Fibroblast of lung (primary cell): Measurements from ENCODE around the gene DNAJC3. TPM values are rescaled to one million over a fixed set of nuclear protein-coding genes. Genes with fewer than 3 reads are reported as not detected.

ENCODE experiments used
- DNase-seq, 2 donors: peaks; one replicate each; pipeline versions ENCODE4 v3.0.0 to v3.0.0-alpha.2; 2010; ENCODE audit warnings: low read depth in 2 of 2
- H2AFZ ChIP-seq: 2 replicates; pipeline ENCODE4 v1.5.1; 2012; ENCODE audit warnings: low read length, control low read depth, inconsistent platforms
- H3K27ac ChIP-seq: 2 replicates; pipeline ENCODE4 v1.5.1; 2011; ENCODE audit warnings: low read length, control low read depth; ENCODE audit not compliant: insufficient read depth
- H3K27me3 ChIP-seq: 2 replicates; pipeline ENCODE4 v1.5.1; 2011; ENCODE audit warnings: mild to moderate bottlenecking, low read length; ENCODE audit not compliant: control insufficient read depth, insufficient read depth
- H3K36me3 ChIP-seq: 2 replicates; pipeline ENCODE4 v1.5.1; 2011; ENCODE audit warnings: low read length; ENCODE audit not compliant: control insufficient read depth, insufficient read depth
- H3K4me1 ChIP-seq: 2 replicates; pipeline ENCODE4 v1.5.1; 2011; ENCODE audit warnings: low read length; ENCODE audit not compliant: control insufficient read depth, insufficient read depth; ENCODE audit errors: extremely low read depth
- H3K4me2 ChIP-seq: 2 replicates; pipeline ENCODE4 v1.5.1; 2011; ENCODE audit warnings: low read length, control low read depth; ENCODE audit not compliant: insufficient read depth; ENCODE audit errors: extremely low read depth
- H3K4me3 ChIP-seq, 4 experiments: fragments of 200-600 bp in 1 of 4; sonication (generic) in 1 of 4; replicated peaks in 1 of 4; 2 replicates each; pipeline ENCODE4 v1.5.1; 2011 to 2016; ENCODE audit warnings: low read length in 4 of 4, low read depth in 3 of 4, mild to moderate bottlenecking in 3 of 4, control low read depth in 2 of 4, inconsistent platforms in 1 of 4, mixed read lengths in 1 of 4; ENCODE audit not compliant: insufficient read depth in 1 of 4; ENCODE audit errors: control extremely low read depth in 1 of 4
- H3K79me2 ChIP-seq: 2 replicates; pipeline ENCODE4 v1.5.1; 2012; ENCODE audit warnings: mild to moderate bottlenecking, low read length, inconsistent platforms; ENCODE audit not compliant: control insufficient read depth, insufficient read depth
- H3K9ac ChIP-seq: 2 replicates; pipeline ENCODE4 v1.5.1; 2011; ENCODE audit warnings: mild to moderate bottlenecking, low read length, control low read depth; ENCODE audit not compliant: insufficient read depth
- H3K9me3 ChIP-seq: 2 replicates; pipeline ENCODE4 v1.5.1; 2012; ENCODE audit warnings: low read depth, low read length; ENCODE audit not compliant: control insufficient read depth, insufficient read depth
- H4K20me1 ChIP-seq: 2 replicates; pipeline ENCODE4 v1.5.1; 2011; ENCODE audit warnings: low read length; ENCODE audit not compliant: control insufficient read depth, insufficient read depth; ENCODE audit errors: extremely low read depth
- EZH2 ChIP-seq: IDR thresholded peaks from 2 replicates; pipeline ENCODE4 v1.5.1; 2012; ENCODE audit warnings: low read length, control low read depth, mild to moderate bottlenecking; ENCODE audit errors: missing control alignments
- polyA plus RNA-seq, 2 donors: library from polyadenylated mRNA; depleted of rRNA in 1 of 2; stranded (reverse) in 1 of 2; unstranded in 1 of 2; fragments of >200 nt; gene quantifications; 2 replicates each; pipeline ENCODE4 v1.2.1, GENCODE V29; 2011 to 2012; ENCODE audit warnings: missing spikeins in 1 of 2
- total RNA-seq: library from RNA; depleted of rRNA; stranded (reverse); fragments of >200 nt; gene quantifications from 2 replicates; pipeline ENCODE4 v1.2.1, GENCODE V29; 2014
- TF ChIP-seq, protein P1 (sequence below), 2 donors: IDR thresholded peaks in 1 of 2; conservative IDR thresholded peaks in 1 of 2; 1 replicate in 1 of 2; 2 replicates in 1 of 2; pipeline ENCODE4 v1.5.1; 2011 to 2012; ENCODE audit warnings: low read length in 2 of 2, control low read depth in 1 of 2, inconsistent platforms in 1 of 2, low read depth in 1 of 2, mild to moderate bottlenecking in 1 of 2

Gene DNAJC3
- total and polyA plus RNA-seq, 2 donors (not counting 1 experiment from before 2014, with no cell fraction given), result 37.6 to 55.5 TPM

DNA sequence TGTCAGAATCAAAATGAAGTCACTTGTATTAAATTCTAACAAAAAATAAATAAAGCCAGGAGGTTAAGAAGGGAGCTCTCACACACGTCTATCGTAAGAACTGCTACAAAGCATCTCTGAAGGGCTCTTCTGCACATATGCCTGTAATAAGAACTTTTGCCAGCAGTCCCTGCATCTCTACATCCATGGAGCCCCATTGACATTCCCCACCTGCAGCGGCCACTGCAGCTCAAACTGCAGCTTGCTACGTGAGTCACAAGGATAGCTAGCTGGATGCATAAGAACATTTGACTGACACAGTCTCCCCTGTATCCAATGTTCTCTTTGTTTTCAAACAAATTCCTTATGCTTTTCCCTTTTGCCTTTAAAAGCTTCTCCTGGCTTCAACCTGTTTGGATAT lies 68.3 kb downstream of the DNAJC3 start:
- no peaks in the 10 kb centered on the region for H3K36me3 ChIP-seq
- DNase-seq, result peak in 1 of 2 donors; percentile 15
- no peak overlapping the region for H2AFZ ChIP-seq
- peaks cover 7% of the 10 kb centered on the region for H3K79me2 ChIP-seq
- H3K27ac ChIP-seq, result no peak overlapping the region
- TF ChIP-seq, protein P1, sequence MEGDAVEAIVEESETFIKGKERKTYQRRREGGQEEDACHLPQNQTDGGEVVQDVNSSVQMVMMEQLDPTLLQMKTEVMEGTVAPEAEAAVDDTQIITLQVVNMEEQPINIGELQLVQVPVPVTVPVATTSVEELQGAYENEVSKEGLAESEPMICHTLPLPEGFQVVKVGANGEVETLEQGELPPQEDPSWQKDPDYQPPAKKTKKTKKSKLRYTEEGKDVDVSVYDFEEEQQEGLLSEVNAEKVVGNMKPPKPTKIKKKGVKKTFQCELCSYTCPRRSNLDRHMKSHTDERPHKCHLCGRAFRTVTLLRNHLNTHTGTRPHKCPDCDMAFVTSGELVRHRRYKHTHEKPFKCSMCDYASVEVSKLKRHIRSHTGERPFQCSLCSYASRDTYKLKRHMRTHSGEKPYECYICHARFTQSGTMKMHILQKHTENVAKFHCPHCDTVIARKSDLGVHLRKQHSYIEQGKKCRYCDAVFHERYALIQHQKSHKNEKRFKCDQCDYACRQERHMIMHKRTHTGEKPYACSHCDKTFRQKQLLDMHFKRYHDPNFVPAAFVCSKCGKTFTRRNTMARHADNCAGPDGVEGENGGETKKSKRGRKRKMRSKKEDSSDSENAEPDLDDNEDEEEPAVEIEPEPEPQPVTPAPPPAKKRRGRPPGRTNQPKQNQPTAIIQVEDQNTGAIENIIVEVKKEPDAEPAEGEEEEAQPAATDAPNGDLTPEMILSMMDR (conservative IDR thresholded peaks at IDR 0.05 in 1 of 2, IDR thresholded peaks at IDR 0.05 in 1 of 2; ENCODE audit: low read depth in 1 of 2, low read length in 2 of 2), result no peak
- TF ChIP-seq EZH2, result no peak
- H4K20me1 ChIP-seq, result no peaks in the 10 kb centered on the region
- no peaks in the 10 kb centered on the region for H3K9me3 ChIP-seq
- H3K4me2 ChIP-seq, result no peak overlapping the region
- no peaks in the 10 kb centered on the region for H3K27me3 ChIP-seq
- no peak overlapping the region for H3K4me3 ChIP-seq
- no peak overlapping the region for H3K9ac ChIP-seq
- no peaks in the 10 kb centered on the region for H3K4me1 ChIP-seq

DNA sequence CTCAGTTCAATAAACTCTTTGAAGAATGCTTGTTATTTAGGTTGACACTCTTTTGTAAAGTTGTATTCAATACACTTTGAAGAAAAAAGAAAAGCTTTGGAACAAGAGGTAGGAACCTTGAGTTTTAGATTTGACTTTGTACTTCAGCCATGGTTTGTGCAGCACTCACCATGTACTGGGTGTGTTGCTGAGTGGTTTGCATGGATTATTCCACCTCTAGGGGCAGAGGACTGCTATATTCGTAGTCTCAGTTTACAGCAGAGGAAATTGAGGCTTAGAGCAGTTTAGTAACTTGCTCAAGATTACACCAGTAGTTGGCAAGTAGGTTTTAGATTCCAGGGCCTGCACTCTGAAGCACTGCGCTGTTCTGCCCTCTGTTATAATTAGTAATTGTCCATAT lies 68.8 kb downstream of the DNAJC3 start:
- no peak for DNase-seq
- no peaks in the 10 kb centered on the region for H3K36me3 ChIP-seq
- TF ChIP-seq, protein P1 (conservative IDR thresholded peaks at IDR 0.05 in 1 of 2, IDR thresholded peaks at IDR 0.05 in 1 of 2; ENCODE audit: low read depth in 1 of 2, low read length in 2 of 2), result peak in 1 of 2 donors; percentile 10
- no peak for TF ChIP-seq EZH2
- H3K27ac ChIP-seq, result no peak overlapping the region
- H2AFZ ChIP-seq, result no peak overlapping the region
- no peaks in the 10 kb centered on the region for H4K20me1 ChIP-seq
- no peaks in the 10 kb centered on the region for H3K4me1 ChIP-seq
- H3K4me2 ChIP-seq, result no peak overlapping the region
- peaks cover 7% of the 10 kb centered on the region for H3K79me2 ChIP-seq
- H3K4me3 ChIP-seq, result no peak overlapping the region
- no peaks in the 10 kb centered on the region for H3K27me3 ChIP-seq
- H3K9me3 ChIP-seq, result no peaks in the 10 kb centered on the region
- H3K9ac ChIP-seq, result no peak overlapping the region

DNA sequence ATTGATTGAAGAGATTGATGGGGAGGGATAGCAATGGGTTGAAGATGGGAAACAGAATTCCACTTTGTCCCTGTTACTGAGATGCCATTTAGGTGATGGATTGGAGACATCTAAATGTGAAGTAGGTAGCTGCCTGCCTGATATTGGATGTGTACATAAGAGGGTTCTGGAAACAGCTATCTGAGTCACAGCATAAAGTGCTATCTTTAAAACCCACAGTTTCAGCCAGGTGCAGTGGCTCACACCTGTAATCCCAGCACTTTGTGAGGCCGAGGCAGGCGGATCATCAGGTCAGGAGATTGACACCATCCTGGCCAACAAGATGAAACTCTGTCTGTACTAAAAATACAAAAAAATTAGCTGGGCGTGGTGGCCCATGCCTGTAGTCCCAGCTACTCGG lies 72.6 kb downstream of the DNAJC3 start:
- H2AFZ ChIP-seq, result no peak overlapping the region
- H3K27ac ChIP-seq, result no peak overlapping the region
- no peaks in the 10 kb centered on the region for H4K20me1 ChIP-seq
- H3K9ac ChIP-seq, result no peak overlapping the region
- no peak overlapping the region for H3K4me3 ChIP-seq
- H3K27me3 ChIP-seq, result no peaks in the 10 kb centered on the region
- no peak for TF ChIP-seq EZH2
- TF ChIP-seq, protein P1 (conservative IDR thresholded peaks at IDR 0.05 in 1 of 2, IDR thresholded peaks at IDR 0.05 in 1 of 2; ENCODE audit: low read depth in 1 of 2, low read length in 2 of 2), result no peak
- H3K4me1 ChIP-seq, result no peaks in the 10 kb centered on the region
- no peaks in the 10 kb centered on the region for H3K9me3 ChIP-seq
- H3K36me3 ChIP-seq, result no peaks in the 10 kb centered on the region
- no peak for DNase-seq
- H3K4me2 ChIP-seq, result no peak overlapping the region
- H3K79me2 ChIP-seq, result no peaks in the 10 kb centered on the region
